GM19193 (cell line): ENCODE results near the gene PTCH1.

Experiments used
- POLR2A ChIP-seq: IDR thresholded peaks from 4 replicates; pipeline ENCODE4 v1.6.1; 2011; ENCODE audit not compliant: insufficient read depth, insufficient read length; ENCODE audit errors: extremely low read depth

Gene PTCH1

GRCh38 chr9:95507464-95508241, 9.1 kb downstream of the PTCH1 start:
- no peak for TF ChIP-seq POLR2A

DNA sequence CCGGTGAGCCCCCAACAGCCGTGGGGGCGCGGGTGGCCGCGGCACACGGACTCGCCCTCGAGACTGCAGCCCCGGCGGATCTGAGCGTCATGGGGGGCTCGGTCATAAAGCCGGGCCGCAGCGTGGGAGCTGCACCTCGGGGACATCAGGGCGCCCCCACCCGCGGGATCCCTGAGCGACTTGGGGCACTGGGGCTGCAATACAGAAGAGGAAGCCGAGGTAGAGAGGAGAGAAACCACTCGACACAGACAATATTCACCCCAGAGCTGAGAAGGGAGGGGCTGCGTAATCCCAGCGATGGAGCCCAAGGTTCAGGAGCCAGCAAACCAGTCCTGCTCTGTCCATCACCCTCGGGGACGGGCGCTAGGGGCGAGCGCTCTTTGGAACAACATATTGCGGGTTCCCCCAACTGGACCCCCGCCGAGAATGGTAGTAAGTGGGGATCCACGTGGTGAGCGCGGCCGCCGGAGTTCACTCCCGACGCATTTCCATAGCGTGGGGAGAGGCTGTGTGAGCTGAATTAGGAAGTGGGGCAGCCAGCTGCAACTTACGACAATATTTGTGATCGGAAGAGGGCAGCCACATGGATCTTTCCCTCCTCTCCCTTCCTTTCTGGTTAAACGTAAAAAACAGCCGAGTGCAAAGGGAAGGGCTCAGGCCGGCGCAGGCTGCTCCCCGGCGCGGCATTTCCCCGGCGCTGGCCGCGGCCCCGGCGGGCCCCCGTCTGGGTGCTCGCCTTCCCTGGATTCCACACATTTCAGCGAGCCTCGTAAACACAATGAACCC, 9.9 kb downstream of the PTCH1 start:
- TF ChIP-seq POLR2A, result peak; percentile 4

DNA sequence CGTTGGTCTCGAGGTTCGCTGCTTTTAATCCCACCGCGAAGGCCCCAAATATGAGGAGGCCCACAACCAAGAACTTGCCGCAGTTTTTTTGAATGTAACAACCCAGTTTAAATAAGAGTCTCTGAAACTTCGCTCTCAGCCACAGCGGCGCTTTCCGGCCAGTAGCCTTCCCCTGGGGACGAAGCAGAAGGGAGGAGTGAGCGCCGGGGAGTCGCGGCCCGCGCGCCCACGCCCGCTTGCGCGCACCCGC, 10.4 kb downstream of the PTCH1 start:
- peak; percentile 35 for TF ChIP-seq POLR2A

GRCh38 chr9:95505717-95506427, 10.9 kb downstream of the PTCH1 start:
- TF ChIP-seq POLR2A, result peak; percentile 66

GRCh38 chr9:95505072-95505716, 11.6 kb downstream of the PTCH1 start:
- TF ChIP-seq POLR2A, result no peak

DNA sequence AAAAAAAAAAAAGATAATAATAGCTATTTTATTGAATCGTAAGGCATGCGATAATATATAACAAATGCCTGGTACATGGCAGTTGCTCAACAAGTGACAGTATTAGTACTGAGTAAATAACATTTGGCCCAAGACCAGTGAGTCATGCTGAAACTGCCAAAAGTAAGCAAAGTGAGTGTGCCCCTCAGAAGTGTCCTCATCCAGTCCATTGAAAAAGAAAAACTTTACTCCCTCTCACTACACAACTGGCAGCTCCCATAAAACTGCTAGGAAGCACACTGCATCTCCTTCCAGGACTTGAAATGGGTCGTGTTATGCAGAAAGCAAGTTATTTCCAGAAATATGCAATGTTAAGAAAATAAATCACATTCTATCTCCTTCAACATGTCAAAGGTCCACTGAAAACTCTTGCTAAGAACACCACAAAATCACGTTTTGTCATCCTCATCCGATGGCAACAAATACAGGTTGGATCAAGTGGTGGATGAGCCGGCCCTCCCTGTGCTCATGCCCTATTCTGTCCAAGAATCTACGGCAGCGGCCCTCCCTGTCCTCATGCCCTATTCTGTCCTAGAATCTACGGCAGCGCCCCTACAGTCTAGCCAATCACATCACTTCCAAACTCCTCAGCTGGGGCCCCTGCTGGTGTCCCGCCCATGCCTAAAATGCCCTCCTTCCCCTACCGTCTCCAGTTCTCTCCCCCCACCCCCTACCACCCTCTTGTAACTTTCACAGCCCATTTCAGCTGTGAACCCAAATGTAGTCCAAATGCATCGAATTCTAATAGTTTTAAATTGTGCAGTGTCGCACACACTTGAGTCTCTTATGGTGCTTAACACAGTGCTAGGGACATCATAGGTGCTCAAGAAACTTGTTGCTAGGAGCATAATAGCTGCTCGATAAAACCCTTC, 12.5 kb downstream of the PTCH1 start:
- TF ChIP-seq POLR2A, result no peak

DNA sequence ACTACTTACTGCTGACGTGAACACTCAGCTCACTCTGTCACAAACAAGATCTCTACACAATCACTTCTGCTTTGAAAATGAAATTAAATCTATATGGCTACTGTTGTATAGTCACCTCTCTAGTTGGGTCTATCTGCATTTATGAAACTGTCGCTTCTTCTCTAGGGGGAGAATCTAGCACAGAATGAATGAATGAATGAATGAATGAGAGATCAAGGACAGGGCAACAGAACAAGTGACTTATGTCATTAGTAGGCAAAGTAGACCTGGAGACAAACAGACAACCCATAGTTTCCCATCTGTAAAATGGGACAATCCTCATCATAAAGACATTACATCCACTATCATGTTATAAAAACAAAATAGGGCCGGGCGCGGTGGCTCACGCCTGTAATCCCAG, 13.4 kb downstream of the PTCH1 start:
- TF ChIP-seq POLR2A, result no peak

DNA sequence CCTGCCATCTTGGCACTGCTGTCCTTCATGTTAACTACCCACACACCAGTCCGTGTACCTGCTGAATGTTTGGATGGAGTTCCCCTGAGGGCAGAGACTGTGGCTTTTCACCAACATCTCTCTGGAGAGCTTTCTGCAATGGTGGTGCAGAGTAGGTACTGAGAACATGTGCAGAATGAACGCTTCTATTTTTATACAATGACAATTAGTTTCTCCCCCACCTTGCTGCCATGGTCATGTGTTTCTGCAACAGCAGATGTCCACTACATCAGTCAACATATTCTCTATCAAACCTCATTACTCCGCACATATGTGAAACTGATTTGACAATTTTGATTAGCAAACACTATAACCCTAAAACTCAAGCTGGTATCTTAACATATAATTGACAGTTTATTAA, 14.5 kb downstream of the PTCH1 start:
- TF ChIP-seq POLR2A, result no peak

DNA sequence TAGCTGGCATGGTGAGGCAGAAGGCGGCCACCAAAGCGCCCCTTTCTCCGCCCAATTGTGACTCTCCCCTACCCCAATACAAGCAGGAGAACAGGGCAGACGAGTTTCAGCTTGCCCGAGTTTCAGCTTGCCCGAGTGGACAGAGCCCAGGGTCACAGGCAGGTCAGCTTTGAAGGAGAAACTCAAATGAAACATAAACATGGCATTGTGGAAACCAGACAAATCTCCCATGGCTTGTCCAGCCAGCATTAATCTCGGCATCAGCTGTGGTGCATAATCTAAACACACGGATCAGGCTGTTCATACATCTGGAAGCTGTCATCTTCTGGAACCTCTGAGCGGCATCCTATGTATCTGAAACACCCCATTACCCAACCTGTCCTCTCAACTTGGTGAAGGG, 16.9 kb downstream of the PTCH1 start:
- no peak for TF ChIP-seq POLR2A

DNA sequence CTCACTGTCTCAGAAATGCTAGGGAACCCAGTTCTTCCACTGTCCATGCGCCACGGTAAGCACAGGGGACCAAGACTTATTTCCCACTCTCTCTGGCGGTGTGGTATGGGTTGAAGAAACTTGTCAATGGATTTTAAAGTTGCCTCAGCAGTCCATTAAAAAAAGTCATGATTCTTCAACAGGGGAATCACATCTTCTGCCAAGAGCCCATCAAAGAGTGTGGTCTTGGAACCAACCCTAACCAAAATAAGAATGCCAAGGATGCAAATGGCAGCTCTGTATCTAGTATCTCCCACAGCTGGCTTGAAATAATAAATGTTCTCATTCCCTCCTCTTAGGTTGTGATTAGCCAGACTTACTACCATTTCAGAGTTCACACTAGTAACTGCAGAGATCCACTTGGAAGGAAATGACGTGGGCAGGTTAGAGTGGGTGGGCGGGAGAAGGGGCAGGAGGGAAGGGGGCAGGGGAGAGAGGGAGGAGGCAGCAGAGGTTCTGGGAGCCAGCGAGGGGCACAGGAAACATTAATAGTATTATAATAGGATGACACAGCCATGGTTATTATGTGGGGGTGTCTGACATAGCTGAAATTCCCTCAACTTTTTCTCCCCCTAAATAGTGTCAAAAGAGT, 17.6 kb downstream of the PTCH1 start:
- no peak for TF ChIP-seq POLR2A

- TF ChIP-seq POLR2A, result no peak
Observed at GRCh38 chr9:95498641-95499040, 18.1 kb downstream of the PTCH1 start.

GRCh38 chr9:95497772-95498171, 19.0 kb downstream of the PTCH1 start:
- TF ChIP-seq POLR2A, result no peak

DNA sequence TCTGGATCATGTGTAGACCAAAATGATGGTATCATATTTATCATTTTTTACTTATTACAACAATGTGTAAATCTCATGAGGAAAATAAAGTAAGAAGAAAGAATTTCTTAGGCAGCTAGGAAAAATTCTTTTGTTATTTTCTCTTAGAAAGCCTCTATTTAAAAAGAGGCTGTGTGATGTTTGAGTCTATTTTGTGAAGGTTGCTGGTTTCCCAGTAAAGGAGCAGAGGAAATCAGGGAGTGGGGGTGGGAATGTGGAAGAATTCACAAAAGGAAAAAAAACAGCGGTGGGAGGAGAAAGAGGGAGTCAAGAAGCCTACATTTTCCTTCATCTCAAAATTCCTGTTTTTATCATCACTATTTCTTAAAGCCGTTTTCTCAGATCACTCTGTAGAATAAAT, 20.1 kb downstream of the PTCH1 start:
- no peak for TF ChIP-seq POLR2A

GRCh38 chr9:95495961-95496360, 20.8 kb downstream of the PTCH1 start:
- no peak for TF ChIP-seq POLR2A

DNA sequence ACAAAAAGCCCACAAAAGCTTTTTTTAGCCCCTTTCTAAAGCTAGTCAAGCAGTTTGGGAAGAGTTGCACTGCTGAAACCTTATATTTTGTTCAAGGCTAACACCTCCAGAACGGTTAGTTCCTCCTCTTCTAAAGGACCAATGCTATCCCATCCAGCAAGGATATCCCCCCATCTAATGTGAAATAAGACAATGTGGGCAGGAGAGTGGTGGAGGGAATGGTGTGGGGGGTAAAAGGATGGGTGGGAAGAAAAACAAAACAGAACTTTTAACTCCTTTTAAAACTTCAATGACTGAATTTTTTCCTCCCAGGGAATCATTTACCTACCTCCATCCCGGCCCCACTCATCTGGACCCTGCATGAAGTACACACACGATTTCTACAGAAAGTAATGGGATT, 21.2 kb downstream of the PTCH1 start:
- no peak for TF ChIP-seq POLR2A
